ENCODE data around the gene SLC6A12. TPM values are rescaled to one million over a fixed set of nuclear protein-coding genes. Genes with fewer than 3 reads are reported as not detected.
A peak's percentile ranks its signal among the peaks of the same experiment; 100 is the strongest.

The SLC6A12 gene
- total RNA-seq, 1 donor from 2014 or later, result 14.2 TPM

DNA sequence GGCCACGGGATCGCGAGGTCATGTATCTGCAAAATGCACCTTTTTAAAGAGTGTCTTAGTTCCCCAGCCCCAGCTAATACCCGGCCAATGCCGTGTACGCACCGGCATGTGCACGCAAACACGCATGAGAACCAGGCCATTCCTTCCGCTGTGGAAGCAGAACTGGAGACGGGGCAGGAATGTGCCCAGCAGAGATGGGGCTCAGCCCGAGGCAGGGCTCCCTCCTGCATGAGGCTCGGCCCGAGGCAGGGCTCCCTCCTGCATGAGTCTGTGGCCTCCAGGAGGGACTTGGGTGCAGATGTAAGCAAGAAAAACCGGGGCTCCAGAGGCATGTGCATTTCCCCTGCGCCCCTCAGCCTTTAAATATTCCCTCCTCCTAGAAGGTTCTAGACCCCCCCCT is 38.2 kb downstream of the SLC6A12 start:
- H3K27me3 ChIP-seq (ENCODE audit: low read depth), result peaks cover 18% of the 10 kb centered on the region
- no peak overlapping the region for H3K4me3 ChIP-seq
- H3K27ac ChIP-seq, result no peak overlapping the region
- TF ChIP-seq, protein P1, sequence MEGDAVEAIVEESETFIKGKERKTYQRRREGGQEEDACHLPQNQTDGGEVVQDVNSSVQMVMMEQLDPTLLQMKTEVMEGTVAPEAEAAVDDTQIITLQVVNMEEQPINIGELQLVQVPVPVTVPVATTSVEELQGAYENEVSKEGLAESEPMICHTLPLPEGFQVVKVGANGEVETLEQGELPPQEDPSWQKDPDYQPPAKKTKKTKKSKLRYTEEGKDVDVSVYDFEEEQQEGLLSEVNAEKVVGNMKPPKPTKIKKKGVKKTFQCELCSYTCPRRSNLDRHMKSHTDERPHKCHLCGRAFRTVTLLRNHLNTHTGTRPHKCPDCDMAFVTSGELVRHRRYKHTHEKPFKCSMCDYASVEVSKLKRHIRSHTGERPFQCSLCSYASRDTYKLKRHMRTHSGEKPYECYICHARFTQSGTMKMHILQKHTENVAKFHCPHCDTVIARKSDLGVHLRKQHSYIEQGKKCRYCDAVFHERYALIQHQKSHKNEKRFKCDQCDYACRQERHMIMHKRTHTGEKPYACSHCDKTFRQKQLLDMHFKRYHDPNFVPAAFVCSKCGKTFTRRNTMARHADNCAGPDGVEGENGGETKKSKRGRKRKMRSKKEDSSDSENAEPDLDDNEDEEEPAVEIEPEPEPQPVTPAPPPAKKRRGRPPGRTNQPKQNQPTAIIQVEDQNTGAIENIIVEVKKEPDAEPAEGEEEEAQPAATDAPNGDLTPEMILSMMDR (IDR thresholded peaks at IDR 0.05), result no peak
- DNase-seq (no peak), ATAC-seq (no peak)
- H3K4me1 ChIP-seq, result peaks cover 37% of the 10 kb centered on the region
- no peaks in the 10 kb centered on the region for H3K36me3 ChIP-seq
- intact Hi-C loops (cut with DNase I), result no loop called here
- no peaks in the 10 kb centered on the region for H3K9me3 ChIP-seq

GRCh38 chr12:175250-175649 is 38.7 kb downstream of the SLC6A12 start:
- Histone ChIP-seq H3K4me1 (peaks cover 34% of the 10 kb centered on the region), H3K36me3 (no peaks in the 10 kb centered on the region), H3K27ac (no peak overlapping the region), H3K4me3 (no peak overlapping the region), H3K9me3 (no peaks in the 10 kb centered on the region), H3K27me3 (ENCODE audit: low read depth) (peaks cover 18% of the 10 kb centered on the region)
- ATAC-seq (no peak), DNase-seq (no peak)
- intact Hi-C loops (cut with DNase I), result no loop called here
- TF ChIP-seq, protein P1 (IDR thresholded peaks at IDR 0.05), result no peak

DNA sequence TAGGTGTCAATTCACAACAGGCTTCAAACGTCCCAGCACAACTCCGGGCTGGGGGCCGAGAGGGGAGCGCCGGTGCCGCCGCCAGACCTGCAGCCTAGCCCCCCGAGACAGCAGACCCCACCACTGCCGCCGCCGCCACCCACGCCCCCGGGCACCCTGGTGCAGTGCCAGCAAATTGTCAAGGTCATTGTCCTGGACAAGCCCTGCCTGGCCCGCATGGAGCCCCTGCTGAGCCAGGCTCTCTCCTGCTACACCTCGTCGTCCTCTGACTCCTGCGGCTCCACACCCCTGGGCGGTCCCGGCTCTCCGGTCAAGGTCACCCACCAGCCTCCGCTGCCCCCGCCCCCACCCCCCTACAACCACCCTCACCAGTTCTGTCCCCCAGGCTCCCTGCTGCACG is 39.4 kb downstream of the SLC6A12 start:
- DNase-seq, result no peak
- intact Hi-C loops (cut with DNase I), result no loop called here
- no peaks in the 10 kb centered on the region for H3K36me3 ChIP-seq
- no peak overlapping the region for H3K4me3 ChIP-seq
- no peaks in the 10 kb centered on the region for H3K9me3 ChIP-seq
- TF ChIP-seq, protein P1 (IDR thresholded peaks at IDR 0.05), result no peak
- ATAC-seq, result no peak
- H3K27ac ChIP-seq, result no peak overlapping the region
- peaks cover 18% of the 10 kb centered on the region for H3K27me3 ChIP-seq (ENCODE audit: low read depth)
- H3K4me1 ChIP-seq, result peaks cover 27% of the 10 kb centered on the region

DNA sequence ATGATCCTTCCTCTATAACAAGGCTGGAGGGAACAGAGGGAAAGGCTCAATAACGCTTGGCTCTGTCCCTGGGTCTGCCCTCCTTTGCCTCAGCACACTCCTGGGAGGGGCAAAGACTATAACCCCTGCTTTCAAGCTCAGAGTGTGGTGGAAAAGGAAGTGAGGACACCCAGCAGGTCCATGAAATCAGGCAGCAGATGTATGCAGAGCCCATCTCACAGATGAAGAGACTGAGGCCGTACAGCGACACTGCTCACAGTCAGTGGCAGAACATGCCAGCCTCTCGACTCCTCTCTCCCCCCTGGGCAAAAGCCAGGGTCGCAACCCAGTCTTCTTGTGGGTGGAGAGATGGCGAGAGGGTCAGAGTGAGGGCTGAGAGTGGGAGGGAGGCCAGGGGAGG is 39.8 kb downstream of the SLC6A12 start:
- H3K4me1 ChIP-seq, result peaks cover 23% of the 10 kb centered on the region
- intact Hi-C loops (cut with DNase I), result no loop called here
- H3K36me3 ChIP-seq, result no peaks in the 10 kb centered on the region
- no peaks in the 10 kb centered on the region for H3K9me3 ChIP-seq
- no peak overlapping the region for H3K27ac ChIP-seq
- no peak overlapping the region for H3K4me3 ChIP-seq
- TF ChIP-seq, protein P1 (IDR thresholded peaks at IDR 0.05), result no peak
- H3K27me3 ChIP-seq (ENCODE audit: low read depth), result peaks cover 18% of the 10 kb centered on the region
- no peak for DNase-seq
- ATAC-seq, result no peak

GRCh38 chr12:172732-173161 is 41.2 kb downstream of the SLC6A12 start:
- DNase-seq (no peak), ATAC-seq (peak; percentile 5 to 10)
- no peak overlapping the region for H3K4me3 ChIP-seq
- H3K27me3 ChIP-seq (ENCODE audit: low read depth), result peaks cover 14% of the 10 kb centered on the region
- peaks cover 23% of the 10 kb centered on the region for H3K4me1 ChIP-seq
- TF ChIP-seq, protein P1 (IDR thresholded peaks at IDR 0.05), result no peak
- no peaks in the 10 kb centered on the region for H3K36me3 ChIP-seq
- intact Hi-C loops (cut with DNase I), result no loop called here
- no peaks in the 10 kb centered on the region for H3K9me3 ChIP-seq
- no peak overlapping the region for H3K27ac ChIP-seq
